Ammon's horn (tissue), 1 donor: ENCODE measurements around the gene SMARCA2.
"Not testable (repeated sequence)": the region's sequence is repeated elsewhere in the genome, so short reads cannot be mapped to it uniquely, and the experiment has no call there.

Experiments used
- DNase-seq: peaks from one replicate; pipeline ENCODE4 v3.0.0-alpha.2; 2016; ENCODE audit warnings: low spot score

The SMARCA2 gene

GRCh38 chr9:2144619-2145018 lies 129.5 kb downstream of the SMARCA2 start:
- DNase-seq, result no peak

- DNase-seq, result no peak
These were observed 130.6 kb downstream of the SMARCA2 start for GRCh38 chr9:2145746-2146145.

DNA sequence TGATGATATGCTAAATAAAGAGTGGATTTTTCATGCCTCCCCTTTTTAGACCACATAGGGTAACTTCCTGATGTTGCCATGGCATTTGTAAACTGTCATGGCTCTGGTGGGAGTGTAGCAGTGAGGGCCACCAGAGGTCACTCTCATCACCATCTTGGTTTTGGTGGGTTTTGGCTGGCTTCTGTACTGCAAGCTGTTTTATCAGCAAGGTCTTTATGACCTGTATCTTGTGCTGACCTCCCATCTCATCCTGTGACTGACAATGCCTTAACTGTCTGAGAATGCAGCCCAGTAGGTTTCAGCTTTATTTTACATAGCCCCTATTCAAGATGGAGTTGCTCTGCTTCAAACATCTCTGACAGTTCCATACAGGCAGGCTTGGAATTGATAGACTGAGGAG lies 131.6 kb downstream of the SMARCA2 start:
- not testable (repeated sequence) for DNase-seq

GRCh38 chr9:2150338-2150737 lies 135.2 kb downstream of the SMARCA2 start:
- no peak for DNase-seq

DNA sequence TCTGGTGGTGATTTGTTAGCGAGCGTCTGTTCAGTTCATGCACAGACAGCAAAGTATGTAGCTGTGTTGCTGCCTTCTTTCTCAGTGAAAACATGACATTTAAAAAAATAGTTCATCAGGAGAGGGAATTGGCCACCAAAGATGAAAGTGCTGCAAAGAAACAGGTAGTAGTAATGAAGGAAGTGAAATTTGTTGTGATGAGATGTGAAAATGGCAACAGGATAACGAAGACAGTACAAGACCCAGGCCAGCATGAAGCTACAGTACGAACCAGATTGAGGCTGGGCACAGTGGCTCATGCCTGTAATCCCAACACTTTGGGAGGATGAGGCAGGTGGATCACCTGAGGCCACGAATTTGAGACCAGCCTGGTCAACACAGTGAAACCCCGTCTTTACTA lies 136.0 kb downstream of the SMARCA2 start:
- DNase-seq, result no peak

DNA sequence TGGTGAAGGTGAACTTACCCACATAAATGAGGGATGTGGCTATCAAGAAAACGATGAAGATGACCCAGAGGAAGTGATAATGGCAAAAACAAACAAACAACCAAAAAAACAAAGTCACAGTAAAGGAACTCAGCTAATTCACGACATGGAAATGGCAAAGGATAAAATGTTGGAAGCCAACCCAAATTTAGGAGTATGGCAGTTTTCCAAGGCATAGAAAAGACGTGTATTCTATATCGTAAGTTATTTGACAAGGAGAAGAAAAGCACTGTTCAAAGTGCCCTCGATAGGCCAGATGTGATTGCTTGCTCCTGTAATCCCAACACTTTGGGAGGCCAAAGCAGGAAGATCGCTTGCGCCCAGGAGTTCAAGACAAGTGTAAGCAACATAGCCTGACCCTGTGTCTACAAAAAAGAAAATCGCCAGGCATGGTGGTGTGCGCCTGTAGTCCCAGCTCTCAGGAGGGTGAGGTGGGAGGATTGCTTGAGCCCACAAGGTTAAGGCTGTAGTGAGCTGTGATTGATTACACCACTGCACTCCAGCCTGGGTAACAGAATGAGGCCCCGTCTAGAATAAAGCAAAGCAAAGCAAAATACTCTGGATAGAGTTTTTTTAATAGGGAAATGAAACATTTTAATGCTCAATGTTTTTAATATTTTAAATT lies 138.0 kb downstream of the SMARCA2 start:
- no peak for DNase-seq

DNA sequence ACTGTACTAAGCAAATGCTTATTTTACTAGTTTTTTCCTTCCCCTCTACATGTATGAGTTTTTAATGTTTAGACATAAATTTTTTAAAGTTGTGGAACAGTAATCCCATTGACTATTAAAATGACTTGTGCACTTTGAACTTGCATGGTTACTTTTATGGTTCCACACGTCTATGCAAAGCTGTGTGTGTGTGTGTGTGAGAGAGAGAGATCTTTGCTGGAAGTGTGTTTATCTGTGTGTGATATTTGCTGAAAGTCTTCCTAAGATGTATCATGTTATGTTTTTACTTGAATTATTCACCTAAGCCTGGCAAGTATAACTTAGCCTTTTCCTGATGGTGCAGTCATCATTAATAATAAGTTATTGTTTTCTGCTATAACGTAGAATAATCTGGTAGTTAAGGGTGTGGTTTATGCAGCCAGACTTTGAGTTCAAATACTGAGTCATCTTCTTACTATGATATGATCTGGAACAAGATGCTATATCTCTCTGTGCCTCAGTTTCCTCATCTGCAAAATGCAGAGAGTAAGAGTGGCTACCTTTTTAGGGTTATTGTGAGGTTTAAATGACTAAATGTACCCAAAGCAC lies 138.6 kb downstream of the SMARCA2 start:
- no peak for DNase-seq

- no peak for DNase-seq
These were observed 139.6 kb downstream of the SMARCA2 start for GRCh38 chr9:2154731-2155130.

GRCh38 chr9:2155966-2156365 lies 140.8 kb downstream of the SMARCA2 start:
- no peak for DNase-seq

GRCh38 chr9:2157277-2158110 lies 142.3 kb downstream of the SMARCA2 start:
- DNase-seq, result peak; percentile 71

DNA sequence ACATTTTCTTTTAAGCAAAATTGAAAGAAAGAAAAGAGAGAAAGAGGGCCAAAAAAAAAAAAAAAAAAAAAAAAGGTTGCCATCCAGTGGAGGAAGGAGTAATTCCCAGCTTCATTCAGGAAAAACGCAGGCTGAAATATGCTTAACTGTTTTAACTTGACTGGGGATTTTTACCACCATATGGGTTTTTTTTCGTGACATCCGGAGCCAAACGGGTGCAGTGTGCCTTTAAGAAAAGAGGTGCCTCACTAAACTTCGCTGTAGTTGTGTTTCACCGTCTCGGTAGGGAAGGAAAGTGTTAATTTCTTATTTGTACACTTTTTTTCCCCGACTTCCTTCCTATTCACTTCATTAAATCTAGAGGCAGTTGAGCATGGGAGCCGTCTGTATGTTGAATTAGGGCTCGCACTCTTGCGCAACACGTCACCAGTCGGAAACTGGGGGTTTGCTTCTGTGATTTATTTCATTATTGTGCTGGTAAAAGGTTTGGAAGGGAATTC lies 143.0 kb downstream of the SMARCA2 start:
- peak; percentile 58 for DNase-seq

- DNase-seq, result no peak
These were observed 143.8 kb downstream of the SMARCA2 start for GRCh38 chr9:2158766-2159430.

DNA sequence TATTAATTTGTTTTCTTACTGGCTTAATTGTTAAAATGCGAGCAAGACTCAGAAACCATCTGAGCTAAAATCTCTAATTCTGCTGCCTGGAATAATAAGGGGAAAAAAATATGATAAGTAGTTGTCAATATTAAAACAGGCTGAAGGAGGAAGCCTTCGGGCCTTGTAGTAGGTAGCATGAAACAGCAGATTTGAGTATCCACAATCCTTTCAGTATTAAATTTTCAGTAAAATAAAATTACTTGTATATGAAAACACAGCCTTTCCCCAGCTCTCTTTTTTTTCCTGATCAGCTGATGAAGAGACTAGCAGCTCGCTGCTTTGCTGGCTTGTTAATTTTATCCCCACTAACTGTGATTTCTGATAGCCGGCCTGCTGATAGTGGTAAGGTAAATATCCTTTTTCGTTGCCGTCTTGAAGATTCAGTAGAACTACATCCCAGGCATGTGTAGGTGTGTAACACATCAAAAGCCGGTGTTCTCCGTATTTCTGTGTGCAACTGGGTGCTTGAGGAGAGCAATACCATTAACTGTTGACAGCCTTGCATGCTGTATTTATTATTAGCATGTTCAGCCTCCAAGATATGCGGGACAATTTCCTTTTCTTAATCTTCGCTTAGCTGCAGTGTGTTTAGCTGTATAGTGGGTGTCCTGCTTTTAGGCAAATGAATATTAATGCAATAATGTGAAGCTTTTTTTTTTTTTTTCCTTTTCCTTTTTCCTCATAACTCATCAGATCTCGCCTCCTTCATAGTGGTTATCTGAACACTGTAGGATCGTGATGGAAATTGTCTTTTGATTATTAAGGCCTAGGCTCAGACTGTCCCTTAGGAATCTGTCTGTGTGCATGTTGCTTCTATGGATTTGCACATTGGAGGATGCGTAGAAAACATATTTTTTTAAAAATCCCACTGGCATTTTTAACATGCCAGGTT lies 144.6 kb downstream of the SMARCA2 start:
- peak; percentile 48 for DNase-seq

DNA sequence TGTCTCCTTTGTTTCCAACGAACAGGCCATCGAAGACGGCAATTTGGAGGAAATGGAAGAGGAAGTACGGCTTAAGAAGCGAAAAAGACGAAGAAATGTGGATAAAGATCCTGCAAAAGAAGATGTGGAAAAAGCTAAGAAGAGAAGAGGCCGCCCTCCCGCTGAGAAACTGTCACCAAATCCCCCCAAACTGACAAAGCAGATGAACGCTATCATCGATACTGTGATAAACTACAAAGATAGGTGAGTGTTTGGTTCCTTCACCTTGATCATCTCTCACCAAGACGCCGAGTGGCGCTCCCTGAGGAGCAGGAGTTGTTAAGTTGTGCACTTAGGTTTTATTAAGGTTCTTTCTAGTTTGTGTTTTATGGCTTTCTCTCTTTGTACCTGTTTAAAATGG lies 146.5 kb downstream of the SMARCA2 start:
- no peak for DNase-seq

- no peak for DNase-seq
These were observed 148.2 kb downstream of the SMARCA2 start for GRCh38 chr9:2163231-2163885.

- no peak for DNase-seq
These were observed 149.1 kb downstream of the SMARCA2 start for GRCh38 chr9:2164268-2164667.

GRCh38 chr9:2166203-2166602 lies 151.1 kb downstream of the SMARCA2 start:
- DNase-seq, result no peak

DNA sequence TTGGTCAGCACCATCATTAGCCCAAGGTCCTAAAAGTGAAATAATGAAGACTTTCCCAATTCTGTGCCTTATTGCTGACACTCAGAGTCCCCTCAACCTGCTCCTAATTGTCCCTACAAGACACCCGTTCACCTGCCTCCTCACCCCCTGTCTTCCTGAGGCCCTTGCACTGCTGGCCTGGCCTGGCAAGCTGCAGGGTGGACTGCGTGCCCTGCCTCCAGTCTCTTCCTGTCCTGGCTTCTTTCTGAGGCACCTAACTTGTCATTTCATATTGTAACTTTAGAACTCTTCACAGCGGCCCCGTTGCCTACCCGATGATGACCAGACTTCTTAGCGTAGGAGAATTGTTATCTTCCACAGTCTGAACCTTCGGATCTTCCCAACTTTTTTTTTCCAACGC lies 153.9 kb downstream of the SMARCA2 start:
- DNase-seq, result no peak

GRCh38 chr9:2170722-2171121 lies 155.6 kb downstream of the SMARCA2 start:
- no peak for DNase-seq

DNA sequence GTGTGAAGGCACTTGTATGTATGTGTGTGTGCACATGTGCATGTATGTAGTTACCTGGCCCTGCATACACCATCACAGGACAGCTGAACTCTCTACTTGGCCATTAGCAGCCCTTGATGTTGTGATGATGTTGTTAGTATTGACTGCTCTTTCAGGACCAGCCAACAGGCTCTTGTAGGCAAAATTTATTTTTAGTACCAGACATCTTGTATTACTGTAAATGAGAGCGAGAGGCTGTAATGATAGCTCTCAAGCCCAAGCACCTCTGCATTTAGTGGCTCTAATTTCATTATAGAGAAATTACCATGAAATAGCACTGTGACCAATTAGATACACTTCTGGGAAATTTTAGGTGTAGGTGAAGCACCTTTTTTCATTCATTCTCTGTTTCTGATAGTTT lies 158.0 kb downstream of the SMARCA2 start:
- DNase-seq, result no peak

DNA sequence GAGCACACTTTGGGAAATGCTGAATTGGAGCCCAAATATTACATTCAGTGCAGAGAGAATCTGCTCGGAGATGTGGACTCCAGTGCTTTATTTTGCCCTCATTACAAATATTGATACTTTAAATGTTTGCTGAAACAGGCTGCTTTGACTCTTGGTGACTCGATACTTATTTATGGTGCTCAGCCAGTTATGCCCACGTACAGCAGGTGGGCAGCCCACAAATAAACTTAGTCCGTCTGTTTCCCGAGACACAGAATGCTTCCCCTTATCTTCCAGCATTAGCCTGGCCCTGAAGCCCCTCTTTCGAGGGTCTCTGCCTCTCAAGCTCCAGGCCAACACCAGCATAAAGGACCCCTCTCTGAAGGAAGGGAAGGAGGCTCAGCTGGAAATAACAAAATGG lies 158.7 kb downstream of the SMARCA2 start:
- peak; percentile 34 for DNase-seq
